ENCODE data around the gene GPR17.

The GPR17 gene

GRCh38 chr2:127680706-127681287, 34.8 kb downstream of the GPR17 start:
- H3K4me3 ChIP-seq (ENCODE audit: low read depth, low read length) = no peak overlapping the region
- no peak for DNase-seq (ENCODE audit: low read depth)
- no peak for TF ChIP-seq CTCF (IDR thresholded peaks at IDR 0.05; ENCODE audit: insufficient read depth, low read depth, low read length, missing control alignments)

DNA sequence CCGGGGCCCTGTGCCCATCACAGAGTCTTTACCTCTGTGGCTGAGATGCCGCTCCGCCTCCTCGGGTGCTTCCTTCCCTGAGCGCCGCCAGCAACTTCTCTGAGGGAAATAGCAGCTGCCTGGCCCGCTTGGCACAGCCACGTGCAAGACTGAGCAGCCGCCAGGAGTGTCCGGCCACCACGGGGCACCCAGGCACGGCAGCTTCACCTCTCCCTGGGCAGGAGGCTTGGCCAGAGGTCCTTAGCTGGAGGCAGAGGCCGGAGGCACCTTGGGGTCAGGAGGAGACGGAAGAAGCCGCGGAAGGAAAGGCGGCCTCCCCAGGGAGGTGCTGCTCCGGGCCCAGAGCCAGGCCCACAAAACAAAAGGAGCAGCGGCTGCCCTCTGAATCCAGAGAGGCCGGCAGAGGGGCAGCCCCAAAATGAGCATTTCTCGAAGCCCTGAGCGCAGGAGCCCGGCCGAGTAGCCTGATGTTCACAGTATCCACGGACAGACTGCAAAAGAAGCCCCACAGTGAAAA, 35.4 kb downstream of the GPR17 start:
- no peak for DNase-seq (ENCODE audit: low read depth)
- no peak overlapping the region for H3K4me3 ChIP-seq (ENCODE audit: low read depth, low read length)
- no peak for TF ChIP-seq CTCF (IDR thresholded peaks at IDR 0.05; ENCODE audit: insufficient read depth, low read depth, low read length, missing control alignments)

- no peak overlapping the region for H3K4me3 ChIP-seq (ENCODE audit: low read depth, low read length)
- DNase-seq (ENCODE audit: low read depth) = no peak
- TF ChIP-seq CTCF (IDR thresholded peaks at IDR 0.05; ENCODE audit: insufficient read depth, low read depth, low read length, missing control alignments) = no peak
These were observed 36.3 kb downstream of the GPR17 start for GRCh38 chr2:127681976-127682857.

GRCh38 chr2:127683056-127683455, 37.1 kb downstream of the GPR17 start:
- TF ChIP-seq CTCF (IDR thresholded peaks at IDR 0.05; ENCODE audit: insufficient read depth, low read depth, low read length, missing control alignments) = no peak
- DNase-seq (ENCODE audit: low read depth) = no peak

DNA sequence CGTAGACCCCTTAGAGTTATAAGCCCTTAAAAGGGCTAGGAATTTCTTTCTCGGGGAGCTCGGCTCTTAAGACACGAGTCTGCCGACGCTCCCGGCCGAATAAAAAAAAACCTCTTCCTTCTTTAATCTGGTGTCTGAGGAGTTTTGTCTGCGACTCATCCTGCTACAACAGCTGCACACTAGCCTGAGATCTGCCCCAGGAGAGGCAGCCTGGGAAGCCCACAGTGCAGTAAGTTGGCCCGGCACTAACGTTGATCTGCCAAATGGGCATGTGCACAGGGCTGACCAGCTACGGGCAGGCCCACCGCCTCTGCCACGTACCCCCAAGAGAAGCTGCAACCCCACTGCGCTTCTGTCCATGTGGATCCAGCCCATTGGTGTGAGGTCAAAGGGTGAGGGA, 37.8 kb downstream of the GPR17 start:
- no peak overlapping the region for H3K4me3 ChIP-seq (ENCODE audit: low read depth, low read length)
- TF ChIP-seq CTCF (IDR thresholded peaks at IDR 0.05; ENCODE audit: insufficient read depth, low read depth, low read length, missing control alignments) = no peak
- no peak for DNase-seq (ENCODE audit: low read depth)

More at GRCh38 chr2:127683056-127683455, 37.1 kb downstream of the GPR17 start:
- no peak overlapping the region for H3K4me3 ChIP-seq (ENCODE audit: low read depth, low read length)

DNA sequence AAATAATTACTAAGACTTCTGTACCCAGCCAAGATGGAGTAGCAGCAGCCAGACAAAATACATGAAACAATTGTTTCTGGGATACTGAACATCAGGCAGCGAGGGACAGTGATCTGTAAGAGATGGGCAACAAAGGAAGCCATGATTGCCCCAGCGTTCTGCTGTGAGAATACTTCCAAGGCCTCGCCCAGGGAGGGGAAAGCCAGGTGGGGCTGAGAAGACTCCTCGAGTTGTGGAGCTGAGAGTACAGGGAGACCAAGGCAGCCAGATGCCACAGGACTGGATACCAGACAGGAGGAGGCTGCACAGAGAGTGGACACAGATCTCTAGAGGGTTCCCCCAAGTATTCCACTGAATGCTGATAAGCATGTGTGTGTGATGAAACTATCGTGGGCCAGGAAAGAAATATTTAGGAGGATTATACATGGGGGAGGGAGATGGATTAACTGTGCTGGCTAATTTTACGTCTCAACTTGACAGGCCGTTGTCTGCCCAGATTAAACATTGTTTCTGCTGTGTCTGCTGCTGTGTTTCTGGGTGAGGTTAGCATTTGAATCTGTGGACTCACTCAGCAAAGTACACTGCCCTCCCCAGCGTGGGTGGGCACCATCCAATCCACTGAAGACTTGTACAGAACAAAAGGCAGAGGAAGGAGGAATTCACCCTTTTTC, 39.6 kb downstream of the GPR17 start:
- no peak for TF ChIP-seq CTCF (IDR thresholded peaks at IDR 0.05; ENCODE audit: insufficient read depth, low read depth, low read length, missing control alignments)
- no peak for DNase-seq (ENCODE audit: low read depth)
- H3K4me3 ChIP-seq (ENCODE audit: low read depth, low read length) = no peak overlapping the region

Data from GM12865 (cell line).